Mucosa of rectum (tissue), 2 donors: Measurements from ENCODE around the gene MAB21L1.

Experiments
- H3K27ac ChIP-seq, 2 donors: one replicate each; pipeline ENCODE4 v1.7.0; 2013; ENCODE audit warnings: inconsistent platforms in 2 of 2, low read depth in 2 of 2, low read length in 2 of 2
- H3K27me3 ChIP-seq, 2 donors: one replicate each; pipeline ENCODE4 v1.7.0; 2013; ENCODE audit warnings: low read length in 2 of 2; ENCODE audit not compliant: control insufficient read depth in 2 of 2, insufficient read depth in 2 of 2
- H3K36me3 ChIP-seq, 2 donors: one replicate each; pipeline ENCODE4 v1.7.0; 2013; ENCODE audit warnings: low read length in 2 of 2; ENCODE audit not compliant: control insufficient read depth in 2 of 2, insufficient read depth in 2 of 2
- H3K4me1 ChIP-seq, 2 donors: one replicate each; pipeline ENCODE4 v1.7.0; 2013; ENCODE audit warnings: low read length in 2 of 2, mild to moderate bottlenecking in 1 of 2; ENCODE audit not compliant: control insufficient read depth in 2 of 2, insufficient read depth in 2 of 2
- H3K4me3 ChIP-seq, 2 donors: one replicate each; pipeline ENCODE4 v1.7.0; 2013; ENCODE audit warnings: low read length in 2 of 2
- H3K9ac ChIP-seq, 2 donors: one replicate each; pipeline ENCODE4 v1.7.0; 2013; ENCODE audit warnings: low read length in 2 of 2, low read depth in 1 of 2, mild to moderate bottlenecking in 1 of 2
- H3K9me3 ChIP-seq, 2 donors: one replicate each; pipeline ENCODE4 v1.7.0; 2013; ENCODE audit warnings: low read length in 2 of 2; ENCODE audit not compliant: control insufficient read depth in 2 of 2
- donor health status: healthy.
- donor health status: Normal muscosa, but diverticular disease.

The MAB21L1 gene

DNA sequence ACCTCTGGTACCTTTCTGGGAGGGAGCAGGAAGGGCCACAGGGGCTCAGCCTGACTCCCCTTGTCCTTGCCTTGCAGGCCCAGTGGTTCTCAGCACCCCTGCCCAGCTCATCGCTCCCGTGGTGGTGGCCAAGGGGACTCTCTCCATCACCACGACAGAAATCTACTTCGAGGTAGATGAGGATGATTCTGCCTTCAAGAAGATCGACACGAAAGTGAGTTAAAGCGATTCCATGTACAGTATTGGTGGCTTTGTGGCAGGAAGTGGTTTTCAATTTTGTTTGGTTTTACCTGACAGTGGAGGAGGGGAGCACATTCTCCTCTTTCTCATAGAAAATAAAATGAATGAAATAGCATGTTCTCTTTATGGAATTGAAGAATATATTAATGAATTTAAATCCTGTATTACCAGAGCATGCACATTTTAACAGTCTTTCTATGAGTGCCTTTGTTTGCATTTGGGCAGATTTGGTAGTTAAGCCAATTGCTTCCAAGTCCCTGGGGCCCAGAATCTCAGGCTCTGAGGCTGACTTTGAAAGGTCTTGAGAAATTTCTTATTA is 4.1 kb downstream of the MAB21L1 start:
- H3K27ac ChIP-seq = no peak overlapping the region
- H3K27me3 ChIP-seq = peaks cover 27 to 37% of the 10 kb centered on the region in 2 donors
- H3K4me1 ChIP-seq = peaks cover 0 to 4% of the 10 kb centered on the region in 2 donors
- no peaks in the 10 kb centered on the region for H3K9me3 ChIP-seq
- no peak overlapping the region for H3K9ac ChIP-seq
- H3K4me3 ChIP-seq = no peak overlapping the region
- no peaks in the 10 kb centered on the region for H3K36me3 ChIP-seq

DNA sequence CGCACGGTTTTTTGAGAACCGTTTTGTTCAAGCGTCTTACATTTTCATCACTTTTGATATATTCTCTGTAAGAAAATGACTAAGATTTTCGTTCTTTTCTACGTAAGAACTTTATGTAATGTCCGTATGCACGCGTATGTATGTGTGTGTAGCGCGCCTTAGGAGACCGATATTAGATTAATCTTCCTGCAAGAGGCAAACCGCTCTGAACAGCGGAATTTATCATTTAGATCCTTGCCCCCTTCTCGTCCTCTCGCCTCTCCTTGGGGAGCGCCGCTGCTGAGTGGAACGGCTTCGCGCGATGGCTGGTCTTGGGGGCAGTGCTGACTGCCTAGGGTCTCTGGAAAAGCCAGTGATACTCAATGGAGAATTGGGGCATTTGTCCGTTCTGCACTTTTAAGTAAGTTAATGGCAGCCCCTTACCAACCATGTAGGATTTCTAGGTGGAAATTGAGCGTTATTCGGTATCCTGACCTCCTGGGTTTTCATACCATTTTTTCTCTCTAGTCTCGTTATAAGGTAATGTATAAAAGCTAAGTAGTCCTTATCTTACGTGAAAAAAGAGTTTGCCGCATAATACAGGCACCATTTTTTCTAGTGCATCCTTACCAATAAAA is 4.7 kb downstream of the MAB21L1 start:
- Histone ChIP-seq H3K36me3 (no peaks in the 10 kb centered on the region), H3K4me1 (peaks cover 0 to 4% of the 10 kb centered on the region in 2 donors), H3K4me3 (peak overlapping the region in 1 of 2 donors; percentile 65), H3K9me3 (no peaks in the 10 kb centered on the region), H3K27me3 (peaks cover 26 to 32% of the 10 kb centered on the region in 2 donors), H3K9ac (no peak overlapping the region), H3K27ac (no peak overlapping the region)

DNA sequence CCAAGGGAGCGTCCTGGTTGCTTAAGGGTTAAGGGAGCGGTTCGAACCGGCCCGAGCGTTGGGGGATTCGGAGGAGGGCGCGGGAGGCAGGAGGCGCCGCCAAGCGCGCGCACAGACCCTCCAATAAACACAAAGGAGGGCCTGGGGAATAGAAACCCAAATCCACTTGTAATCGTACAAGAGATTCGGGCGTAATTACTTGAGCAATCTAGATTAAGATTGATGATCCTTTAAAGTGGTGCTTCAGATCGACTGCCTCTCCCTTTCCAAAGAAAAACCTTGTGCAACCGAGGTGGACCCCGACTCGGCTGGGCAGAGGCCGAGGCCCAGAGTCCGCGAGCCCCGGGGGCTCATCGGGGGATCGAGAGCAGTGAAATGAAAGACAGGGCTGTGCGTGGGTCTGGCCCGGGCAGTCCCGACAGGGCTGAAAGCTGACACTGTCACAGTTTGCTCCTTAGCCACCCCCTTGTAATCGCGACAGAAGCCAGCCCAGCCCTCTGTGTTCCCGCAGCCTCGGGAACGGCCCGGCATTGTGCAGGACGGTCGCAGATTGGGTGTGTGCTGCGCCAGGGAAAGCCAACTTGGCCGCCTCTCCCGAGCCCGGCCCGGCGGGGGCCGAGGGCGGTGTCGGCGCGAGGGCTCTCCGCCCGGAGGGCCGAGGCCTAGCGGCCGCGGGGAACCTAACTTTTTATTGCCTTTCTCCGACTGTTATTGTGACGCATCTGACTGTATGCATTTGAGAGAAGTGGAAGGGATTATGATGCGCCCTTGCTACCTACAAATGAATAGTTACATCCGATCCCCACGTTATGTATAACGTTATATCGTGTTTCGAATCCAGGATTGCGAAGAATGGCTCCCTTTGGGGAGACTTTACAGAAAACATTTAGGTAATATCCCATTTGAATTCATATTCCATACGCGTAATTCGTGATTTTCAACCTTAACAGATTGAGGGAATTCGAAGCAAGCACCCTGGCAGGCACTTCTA is 5.5 kb downstream of the MAB21L1 start:
- Histone ChIP-seq H3K36me3 (no peaks in the 10 kb centered on the region), H3K9ac (peak overlapping the region in 1 of 2 donors; percentile 54), H3K4me1 (peaks cover 0 to 4% of the 10 kb centered on the region in 2 donors), H3K27ac (peak overlapping the region; percentile 48 to 55), H3K27me3 (peaks cover 23 to 27% of the 10 kb centered on the region in 2 donors), H3K9me3 (no peaks in the 10 kb centered on the region), H3K4me3 (peak overlapping the region; percentile 60 to 65)

DNA sequence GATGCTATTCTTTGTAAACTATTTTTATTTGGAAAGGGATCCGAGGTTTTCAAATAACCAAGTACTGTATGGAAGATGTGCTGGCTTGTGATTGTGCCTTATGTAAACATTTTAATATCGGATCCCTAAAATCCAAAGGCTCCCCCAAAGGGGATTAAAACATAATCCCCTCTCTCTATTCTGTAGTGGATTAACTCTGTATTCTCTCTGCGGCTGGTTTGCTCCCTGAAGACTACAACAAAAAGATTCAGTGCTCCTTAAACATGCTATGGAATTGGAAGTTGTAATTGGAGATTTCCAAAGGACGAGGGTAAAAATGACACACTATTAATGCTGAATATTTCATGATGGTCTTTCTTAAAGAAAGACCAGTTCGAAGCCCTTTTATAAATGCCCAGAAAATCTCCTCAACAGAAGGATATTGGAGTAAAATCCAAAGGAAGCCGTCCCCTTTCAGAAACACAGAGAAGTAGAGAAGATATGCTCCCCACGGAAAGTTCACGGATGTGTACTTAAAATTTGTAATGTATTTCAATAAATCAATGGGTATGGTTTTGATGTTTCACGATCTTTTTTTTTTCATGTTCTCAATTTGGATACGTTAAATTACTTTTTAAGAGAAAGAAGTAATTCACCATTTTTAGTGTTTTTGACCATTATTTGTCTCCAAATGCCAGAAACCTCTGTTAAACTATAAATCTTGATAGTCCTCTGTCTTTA is 6.5 kb downstream of the MAB21L1 start:
- peaks cover 19 to 20% of the 10 kb centered on the region in 2 donors for H3K27me3 ChIP-seq
- no peak overlapping the region for H3K27ac ChIP-seq
- H3K4me3 ChIP-seq = peak overlapping the region in 1 of 2 donors; percentile 65
- H3K36me3 ChIP-seq = no peaks in the 10 kb centered on the region
- no peak overlapping the region for H3K9ac ChIP-seq
- H3K4me1 ChIP-seq = peaks cover 0 to 1% of the 10 kb centered on the region in 2 donors
- H3K9me3 ChIP-seq = no peaks in the 10 kb centered on the region

DNA sequence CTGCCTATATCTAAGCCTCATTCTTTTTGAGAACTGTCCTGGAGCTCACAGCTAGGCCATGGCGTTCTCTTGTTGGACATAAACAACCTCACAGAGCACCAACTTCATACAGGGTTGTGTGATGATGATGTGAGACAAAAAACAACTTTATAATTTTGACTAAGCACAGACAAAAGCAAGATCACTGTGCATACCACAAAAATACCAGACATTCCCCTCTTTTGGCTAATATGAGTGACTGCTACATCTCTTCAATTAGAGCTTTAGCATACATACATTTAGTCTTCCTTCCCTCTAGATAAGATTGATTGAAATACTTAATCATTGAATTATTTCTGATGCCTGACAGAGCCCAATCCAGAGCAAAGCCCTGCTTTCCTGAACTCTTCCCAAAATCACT is 8.3 kb downstream of the MAB21L1 start:
- no peaks in the 10 kb centered on the region for H3K4me1 ChIP-seq
- no peak overlapping the region for H3K4me3 ChIP-seq
- H3K27ac ChIP-seq = no peak overlapping the region
- H3K9me3 ChIP-seq = no peaks in the 10 kb centered on the region
- H3K27me3 ChIP-seq = peaks cover 15% of the 10 kb centered on the region in 2 donors
- H3K9ac ChIP-seq = no peak overlapping the region
- H3K36me3 ChIP-seq = no peaks in the 10 kb centered on the region

DNA sequence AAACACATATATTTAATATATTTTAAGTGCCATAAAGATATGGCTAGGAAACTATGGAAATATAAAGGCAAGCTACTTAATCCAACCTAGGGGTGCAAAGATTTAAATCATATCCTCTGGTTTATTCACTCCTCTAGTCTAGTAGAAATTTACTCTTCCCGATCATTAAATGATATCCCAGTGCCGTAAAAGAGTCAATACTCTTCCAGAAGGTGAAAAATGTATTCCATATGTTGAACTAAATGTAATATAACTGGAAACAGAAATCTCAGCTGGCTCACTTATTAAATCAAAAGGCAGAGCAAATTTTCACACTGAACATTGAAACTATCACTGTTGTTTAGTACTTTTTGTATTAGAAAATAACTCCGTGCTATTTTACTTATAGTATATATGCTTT is 11.1 kb downstream of the MAB21L1 start:
- Histone ChIP-seq H3K4me3 (no peak overlapping the region), H3K27me3 (peaks cover 0 to 4% of the 10 kb centered on the region in 2 donors), H3K27ac (no peak overlapping the region), H3K36me3 (no peaks in the 10 kb centered on the region), H3K4me1 (no peaks in the 10 kb centered on the region), H3K9me3 (no peaks in the 10 kb centered on the region), H3K9ac (no peak overlapping the region)

DNA sequence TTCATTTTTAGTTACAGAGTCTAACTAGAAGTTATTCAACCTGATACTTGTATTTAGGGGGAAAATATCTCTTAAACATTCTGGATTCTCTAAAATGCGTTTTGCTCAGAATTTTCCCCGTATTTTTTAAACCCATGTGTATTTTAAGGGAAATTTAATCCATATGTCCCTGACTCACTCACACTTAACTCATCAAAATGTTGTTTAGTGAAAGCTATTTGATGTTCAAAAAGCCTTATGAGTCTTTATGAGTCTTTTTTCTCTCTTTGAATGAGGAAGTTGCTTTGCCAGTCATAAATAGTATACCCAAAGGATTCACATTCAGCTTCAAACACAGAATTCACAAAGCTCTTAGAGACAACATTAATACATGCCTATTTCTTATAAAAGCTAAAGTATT is 16.4 kb downstream of the MAB21L1 start:
- H3K36me3 ChIP-seq = no peaks in the 10 kb centered on the region
- no peaks in the 10 kb centered on the region for H3K27me3 ChIP-seq
- no peak overlapping the region for H3K27ac ChIP-seq
- no peaks in the 10 kb centered on the region for H3K4me1 ChIP-seq
- no peak overlapping the region for H3K4me3 ChIP-seq
- no peaks in the 10 kb centered on the region for H3K9me3 ChIP-seq
- no peak overlapping the region for H3K9ac ChIP-seq

DNA sequence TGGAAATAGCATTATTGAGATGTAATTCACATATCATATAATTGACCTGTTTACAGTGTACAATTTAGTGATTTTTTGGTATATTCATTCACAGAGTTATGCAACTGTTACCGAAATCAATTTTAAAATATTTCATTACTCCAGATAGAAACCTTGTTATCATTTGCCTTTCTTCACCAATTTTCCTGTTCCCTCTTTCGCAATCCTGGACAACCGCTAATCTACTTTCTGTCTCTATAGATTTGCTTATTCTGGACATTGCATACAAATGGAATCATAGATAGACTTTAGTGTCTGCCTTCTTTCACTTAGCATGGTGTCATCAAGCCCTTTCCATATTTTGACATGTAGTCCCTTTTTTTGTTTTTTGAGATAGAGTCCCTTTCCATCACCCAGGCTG is 19.2 kb downstream of the MAB21L1 start:
- H3K4me1 ChIP-seq = no peaks in the 10 kb centered on the region
- no peaks in the 10 kb centered on the region for H3K27me3 ChIP-seq
- H3K36me3 ChIP-seq = no peaks in the 10 kb centered on the region

DNA sequence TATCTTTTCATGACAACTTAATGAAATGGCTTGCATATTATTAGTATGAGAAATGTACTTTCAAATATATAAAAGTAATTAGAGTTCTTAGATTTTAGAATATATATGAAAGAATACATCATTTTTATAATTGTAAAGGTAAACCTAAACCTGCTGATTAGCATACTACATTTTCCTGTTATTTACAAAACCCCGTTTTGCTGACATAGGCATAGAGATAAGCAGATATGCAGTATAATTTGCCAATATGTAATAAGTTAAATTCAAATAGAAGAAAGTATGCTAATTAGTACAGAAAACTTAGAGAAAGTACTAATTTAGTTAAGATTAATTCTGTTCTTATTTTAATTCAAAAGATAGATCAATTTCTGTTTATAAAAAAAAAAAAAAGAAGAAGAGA is 21.5 kb downstream of the MAB21L1 start:
- H3K4me1 ChIP-seq = no peaks in the 10 kb centered on the region
- H3K4me3 ChIP-seq = no peak overlapping the region
- H3K27ac ChIP-seq = no peak overlapping the region
- H3K27me3 ChIP-seq = no peaks in the 10 kb centered on the region
- H3K36me3 ChIP-seq = no peaks in the 10 kb centered on the region
- H3K9ac ChIP-seq = no peak overlapping the region
- H3K9me3 ChIP-seq = no peaks in the 10 kb centered on the region

More for the DNA sequence above, 19.2 kb downstream of the MAB21L1 start:
- Histone ChIP-seq H3K27ac (no peak overlapping the region), H3K4me3 (no peak overlapping the region), H3K9ac (no peak overlapping the region), H3K9me3 (no peaks in the 10 kb centered on the region)
